B cell (primary cell): Measurements from ENCODE around the gene TTLL11. TPM values are rescaled to one million over a fixed set of nuclear protein-coding genes. Genes with fewer than 3 reads are reported as not detected.

ENCODE experiments used
- ATAC-seq: fragments of 200-7000 bp; cut with Tn5 transposase; one replicate; pipeline ENCODE4 v1.10.0; 2021; ENCODE audit warnings: low read depth, mild to moderate bottlenecking, moderate number of reproducible peaks, moderate library complexity
- CTCF ChIA-PET: fragments of 350-600 bp; sonication (Branson Sonifier 250); formaldehyde crosslinking; loops from one replicate; lab custom pipeline; 2021; ENCODE audit warnings: antibody characterized with exemption, inconsistent platforms; lab: Charles Lee
- POLR2A ChIA-PET: fragments of 350-600 bp; sonication (Branson Sonifier 250); formaldehyde crosslinking; loops from one replicate; lab custom pipeline; 2021; ENCODE audit warnings: antibody characterized with exemption; lab: Charles Lee
- DNase-seq: peaks from one replicate; pipeline ENCODE4 v3.0.0; 2013
- H2AFZ ChIP-seq: 2 replicates; pipeline ENCODE4 v1.6.1; 2012; ENCODE audit warnings: mild to moderate bottlenecking, low read depth, low read length; ENCODE audit not compliant: insufficient read depth, poor library complexity, severe bottlenecking
- H3K27ac ChIP-seq, 2 donors: 1 replicate in 1 of 2; 2 replicates in 1 of 2; pipeline ENCODE4 v1.5.1; 2012 to 2013; ENCODE audit warnings: low read length in 2 of 2, mild to moderate bottlenecking in 2 of 2, moderate library complexity in 1 of 2
- H3K27me3 ChIP-seq, 4 experiments: fragments of 200-600 bp in 1 of 4; sonication (generic) in 1 of 4; replicated peaks in 1 of 4; 1 replicate in 2 of 4; 2 replicates in 2 of 4; pipeline versions ENCODE4 v1.6.1 to v1.7.0; 2013 to 2016; ENCODE audit warnings: low read length in 3 of 4, mild to moderate bottlenecking in 2 of 4, mixed read lengths in 1 of 4, moderate library complexity in 1 of 4; ENCODE audit not compliant: insufficient read depth in 4 of 4, control insufficient read depth in 3 of 4; ENCODE audit errors: control extremely low read depth in 1 of 4
- H3K36me3 ChIP-seq, 2 experiments: replicated peaks in 1 of 2; 1 replicate in 1 of 2; 2 replicates in 1 of 2; pipeline versions ENCODE4 v1.6.1 to v1.7.1; 2013; ENCODE audit warnings: low read length in 1 of 2; ENCODE audit not compliant: insufficient read depth in 2 of 2, control insufficient read depth in 1 of 2; ENCODE audit errors: control extremely low read depth in 1 of 2, extremely low read depth in 1 of 2
- H3K4me1 ChIP-seq, 2 donors: fragments of 200-600 bp in 1 of 2; sonication (generic) in 1 of 2; 1 replicate in 1 of 2; 2 replicates in 1 of 2; pipeline versions ENCODE4 v1.5.1 to v1.6.1; 2013 to 2017; ENCODE audit warnings: low read length in 2 of 2; ENCODE audit not compliant: control insufficient read depth in 2 of 2, insufficient read depth in 2 of 2
- H3K4me2 ChIP-seq: replicated peaks from 2 replicates; pipeline ENCODE3; 2012; ENCODE audit warnings: mild to moderate bottlenecking, low read depth, low read length; ENCODE audit not compliant: poor library complexity, severe bottlenecking
- H3K4me3 ChIP-seq, 5 experiments: fragments of 200-600 bp in 1 of 5; sonication (generic) in 1 of 5; 1 replicate in 3 of 5; 2 replicates in 2 of 5; pipeline versions ENCODE4 v1.5.1 to v1.7.0; 2011 to 2016; ENCODE audit warnings: low read length in 4 of 5, mild to moderate bottlenecking in 4 of 5, low read depth in 2 of 5, control low read depth in 1 of 5, moderate library complexity in 1 of 5; ENCODE audit not compliant: insufficient read depth in 1 of 5; ENCODE audit errors: control extremely low read depth in 1 of 5, extremely low read depth in 1 of 5
- H3K79me2 ChIP-seq: fragments of 200-600 bp; sonication (generic); one replicate; pipeline ENCODE4 v1.6.0; 2016; ENCODE audit warnings: low read length; ENCODE audit not compliant: control insufficient read depth, insufficient read depth
- H3K9ac ChIP-seq: fragments of 200-600 bp; sonication (generic); 2 replicates; pipeline ENCODE4 v1.6.1; 2017; ENCODE audit warnings: mild to moderate bottlenecking, low read length, moderate library complexity
- H3K9me3 ChIP-seq, 3 donors: one replicate each; pipeline versions ENCODE4 v1.6.1 to v1.7.1; 2013; ENCODE audit warnings: low read length in 2 of 3; ENCODE audit not compliant: control insufficient read depth in 2 of 3, insufficient read depth in 1 of 3; ENCODE audit errors: control extremely low read depth in 1 of 3
- H4K20me1 ChIP-seq: 2 replicates; pipeline ENCODE4 v1.6.0; 2012; ENCODE audit warnings: mild to moderate bottlenecking, low read length; ENCODE audit not compliant: insufficient read depth, control insufficient read depth, poor library complexity, severe bottlenecking
- H3K27ac Mint-ChIP-seq: one replicate; pipeline ENCODE4 v1.8.0; 2021; ENCODE audit warnings: mixed read lengths
- H3K27me3 Mint-ChIP-seq: one replicate; pipeline ENCODE4 v1.8.0; 2021; ENCODE audit warnings: mixed read lengths
- H3K4me1 Mint-ChIP-seq: one replicate; pipeline ENCODE4 v1.8.0; 2021; ENCODE audit warnings: mixed read lengths
- H3K4me3 Mint-ChIP-seq: one replicate; pipeline ENCODE4 v1.8.0; 2021; ENCODE audit warnings: mixed read lengths
- H3K9me3 Mint-ChIP-seq: one replicate; pipeline ENCODE4 v1.8.0; 2022; ENCODE audit warnings: mixed read lengths; ENCODE audit not compliant: insufficient read depth
- CTCF ChIP-seq: fragments of 200-600 bp; IDR thresholded peaks from one replicate; pipeline ENCODE4 v1.8.0; 2022; ENCODE audit warnings: antibody characterized with exemption, mild to moderate bottlenecking
- EZH2 ChIP-seq: IDR thresholded peaks from 2 replicates; pipeline ENCODE4 v1.6.1; 2012; ENCODE audit warnings: borderline replicate concordance, low read depth, mild to moderate bottlenecking, moderate library complexity, low read length; ENCODE audit not compliant: insufficient read depth, poor library complexity, severe bottlenecking
- whole genome bisulfite sequencing: methylation state at CpG from one replicate; pipeline ENCODE4 v1.1.5; 2013; ENCODE audit warnings: missing lambda C conversion rate; ENCODE audit not compliant: insufficient coverage; 5-methylcytosine and 5-hydroxymethylcytosine counted together
- intact Hi-C: fragments of 100-400 bp; cut with micrococcal nuclease; formaldehyde crosslinking; loops from one replicate; pipeline ENCODE4 v1.10.0; 2022
- polyA plus RNA-seq: library from polyadenylated mRNA; depleted of rRNA; stranded (reverse); fragments of >200 nt; gene quantifications from 2 replicates; pipeline ENCODE4 v1.2.3, GENCODE V29; 2012
- total RNA-seq, 2 donors: library from RNA; stranded (reverse); fragments of 120-200 nt in 1 of 2; gene quantifications; 1 replicate in 1 of 2; 2 replicates in 1 of 2; pipeline versions ENCODE4 v1.2.3 to v1.2.4, GENCODE V29; 2013 to 2022

TTLL11 gene
- total and polyA plus RNA-seq, 2 donors (not counting 1 experiment from before 2014, with no cell fraction given), result 3.6 to 3.8 TPM

DNA sequence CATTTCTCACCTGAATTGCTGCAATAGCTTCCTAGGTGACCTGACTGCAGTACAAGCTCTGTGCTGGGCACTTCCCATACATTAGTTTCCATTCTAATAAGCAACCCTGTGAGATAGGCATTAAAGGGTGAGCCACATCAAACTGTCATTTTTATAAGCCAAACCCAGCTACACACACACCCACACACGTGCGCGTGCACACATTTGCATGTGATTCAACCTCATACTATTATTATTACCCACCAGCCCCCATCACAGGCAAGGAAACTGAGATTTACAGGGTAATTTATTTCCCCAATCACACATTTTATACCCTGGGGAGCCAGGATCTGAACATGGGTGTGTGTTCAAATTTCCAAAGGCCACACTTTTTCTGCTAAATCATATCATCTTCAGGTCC lies 93.6 kb downstream of the TTLL11 start:
- H3K79me2 ChIP-seq, result no peaks in the 10 kb centered on the region
- no peaks in the 10 kb centered on the region for H3K27me3 ChIP-seq
- WGBS, result 57% methylated on average over 3 of the region's 3 CpGs
- ATAC-seq (no peak), DNase-seq (no peak)
- no peaks in the 10 kb centered on the region for H3K27me3 Mint-ChIP-seq
- H3K4me2 ChIP-seq, result no peak overlapping the region
- ChIA-PET POLR2A (no interaction called here), CTCF (interaction anchor here (0.7 kb wide), 1 partner anchor 174 kb away, joined by 3 read pairs; no protein-coding TSS in a partner anchor)
- H3K4me3 ChIP-seq, result no peak overlapping the region
- no peak overlapping the region for H2AFZ ChIP-seq
- H3K36me3 ChIP-seq, result no peaks in the 10 kb centered on the region
- H3K4me3 Mint-ChIP-seq, result no peak overlapping the region
- H3K27ac Mint-ChIP-seq, result no peak overlapping the region
- H3K9me3 Mint-ChIP-seq, result no peaks in the 10 kb centered on the region
- H3K9me3 ChIP-seq, result no peaks in the 10 kb centered on the region
- no peaks in the 10 kb centered on the region for H3K4me1 Mint-ChIP-seq
- no peak overlapping the region for H3K27ac ChIP-seq
- TF ChIP-seq CTCF, result no peak
- no peaks in the 10 kb centered on the region for H4K20me1 ChIP-seq
- no peak overlapping the region for H3K9ac ChIP-seq
- H3K4me1 ChIP-seq, result no peaks in the 10 kb centered on the region
- intact Hi-C loops, result no loop called here

GRCh38 chr9:121998513-121999049 lies 94.5 kb downstream of the TTLL11 start:
- H3K4me1 ChIP-seq, result no peaks in the 10 kb centered on the region
- ATAC-seq, result no peak
- TF ChIP-seq EZH2 (no peak), CTCF (no peak)
- no peak overlapping the region for H2AFZ ChIP-seq
- POLR2A ChIA-PET, result no interaction called here
- no peaks in the 10 kb centered on the region for H3K27me3 ChIP-seq
- Mint-ChIP-seq H3K27ac (no peak overlapping the region), H3K9me3 (no peaks in the 10 kb centered on the region), H3K4me3 (no peak overlapping the region), H3K27me3 (no peaks in the 10 kb centered on the region), H3K4me1 (no peaks in the 10 kb centered on the region)
- H3K9ac ChIP-seq, result no peak overlapping the region
- no peak overlapping the region for H3K27ac ChIP-seq
- no peaks in the 10 kb centered on the region for H3K36me3 ChIP-seq
- CTCF ChIA-PET, result interaction anchor here (1.4 kb wide), 1 partner anchor 51 kb away, joined by 3 read pairs; no protein-coding TSS in a partner anchor
- intact Hi-C loops, result no loop called here
- 97% methylated on average over 4 of the region's 7 CpGs for WGBS
- H3K4me3 ChIP-seq, result no peak overlapping the region
- no peak overlapping the region for H3K4me2 ChIP-seq
- no peak for DNase-seq
- H3K9me3 ChIP-seq, result no peaks in the 10 kb centered on the region
- no peaks in the 10 kb centered on the region for H4K20me1 ChIP-seq
- H3K79me2 ChIP-seq, result no peaks in the 10 kb centered on the region
